Pons (tissue), 1 donor: ENCODE data around the gene SLC4A11.
"Not testable (repeated sequence)": the region's sequence is repeated elsewhere in the genome, so short reads cannot be mapped to it uniquely, and the experiment has no call there.

ENCODE experiments used
- DNase-seq: peaks from one replicate; pipeline ENCODE4 v3.0.0-alpha.2; 2016; ENCODE audit warnings: low spot score

SLC4A11 gene

GRCh38 chr20:3227936-3228749 lies 10.8 kb downstream of the SLC4A11 start:
- no peak for DNase-seq

DNA sequence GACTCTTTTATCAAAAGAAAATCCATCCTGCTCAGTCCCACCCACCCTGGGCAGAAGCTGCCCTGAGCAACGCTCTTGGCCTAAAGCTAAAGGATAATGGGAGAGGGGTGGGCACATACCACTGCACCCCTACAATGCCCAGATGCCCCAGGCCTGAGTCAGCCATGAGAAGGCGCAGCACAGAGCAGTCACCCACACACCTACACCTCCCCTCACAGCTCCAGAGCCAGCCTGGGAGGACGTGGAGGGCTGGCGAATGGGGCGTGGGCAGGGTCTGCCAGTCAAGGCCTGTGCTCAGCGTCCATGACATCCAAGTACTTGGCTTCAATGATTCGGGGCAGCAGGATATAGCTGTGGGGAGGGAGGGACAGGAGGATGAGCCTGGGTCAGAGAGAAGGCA lies 11.5 kb downstream of the SLC4A11 start:
- no peak for DNase-seq

DNA sequence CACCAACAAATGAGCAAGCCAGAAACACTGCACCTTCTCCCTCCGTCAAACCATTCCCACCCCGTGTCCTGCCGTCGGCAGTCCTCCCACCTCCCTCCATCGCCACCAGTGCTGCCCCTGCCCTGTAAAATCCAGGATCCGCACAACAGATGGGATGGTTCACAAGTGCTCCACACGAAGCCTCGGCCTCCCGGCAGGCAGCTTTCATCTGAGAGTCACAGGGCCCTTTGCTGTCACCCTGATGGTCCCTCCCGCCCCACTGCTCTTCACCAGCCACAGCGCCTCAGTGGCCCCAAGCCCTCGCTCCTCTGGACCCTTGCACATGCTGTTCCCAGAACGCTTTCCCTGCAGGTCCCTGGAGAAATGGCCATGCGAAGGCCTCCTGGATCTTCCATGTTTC lies 12.1 kb downstream of the SLC4A11 start:
- DNase-seq: no peak

DNA sequence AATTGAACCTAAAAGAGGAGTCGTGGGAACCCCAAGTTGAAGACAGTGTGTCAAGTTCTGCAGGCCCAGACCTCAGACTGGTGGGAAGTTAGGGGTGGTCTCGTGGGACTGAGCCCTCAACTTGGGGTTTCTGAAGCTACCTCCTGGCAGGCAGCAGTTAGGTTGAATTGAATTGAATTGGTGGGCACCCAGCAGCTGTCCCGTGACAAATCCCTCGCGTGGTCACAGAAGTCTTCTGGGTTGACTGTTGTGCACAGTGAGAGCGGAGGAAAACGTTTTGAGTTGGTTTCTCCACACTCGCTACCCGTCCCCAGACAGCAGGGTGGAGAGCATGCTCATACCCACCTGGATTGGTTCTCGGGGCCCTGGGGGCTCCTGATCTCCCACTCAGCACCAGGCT lies 12.9 kb downstream of the SLC4A11 start:
- no peak for DNase-seq

GRCh38 chr20:3224681-3225421 lies 14.1 kb downstream of the SLC4A11 start:
- DNase-seq: no peak

- DNase-seq: no peak
These were observed 14.9 kb downstream of the SLC4A11 start for GRCh38 chr20:3223994-3224680.

- DNase-seq: no peak
These were observed 15.4 kb downstream of the SLC4A11 start for GRCh38 chr20:3223651-3223993.

DNA sequence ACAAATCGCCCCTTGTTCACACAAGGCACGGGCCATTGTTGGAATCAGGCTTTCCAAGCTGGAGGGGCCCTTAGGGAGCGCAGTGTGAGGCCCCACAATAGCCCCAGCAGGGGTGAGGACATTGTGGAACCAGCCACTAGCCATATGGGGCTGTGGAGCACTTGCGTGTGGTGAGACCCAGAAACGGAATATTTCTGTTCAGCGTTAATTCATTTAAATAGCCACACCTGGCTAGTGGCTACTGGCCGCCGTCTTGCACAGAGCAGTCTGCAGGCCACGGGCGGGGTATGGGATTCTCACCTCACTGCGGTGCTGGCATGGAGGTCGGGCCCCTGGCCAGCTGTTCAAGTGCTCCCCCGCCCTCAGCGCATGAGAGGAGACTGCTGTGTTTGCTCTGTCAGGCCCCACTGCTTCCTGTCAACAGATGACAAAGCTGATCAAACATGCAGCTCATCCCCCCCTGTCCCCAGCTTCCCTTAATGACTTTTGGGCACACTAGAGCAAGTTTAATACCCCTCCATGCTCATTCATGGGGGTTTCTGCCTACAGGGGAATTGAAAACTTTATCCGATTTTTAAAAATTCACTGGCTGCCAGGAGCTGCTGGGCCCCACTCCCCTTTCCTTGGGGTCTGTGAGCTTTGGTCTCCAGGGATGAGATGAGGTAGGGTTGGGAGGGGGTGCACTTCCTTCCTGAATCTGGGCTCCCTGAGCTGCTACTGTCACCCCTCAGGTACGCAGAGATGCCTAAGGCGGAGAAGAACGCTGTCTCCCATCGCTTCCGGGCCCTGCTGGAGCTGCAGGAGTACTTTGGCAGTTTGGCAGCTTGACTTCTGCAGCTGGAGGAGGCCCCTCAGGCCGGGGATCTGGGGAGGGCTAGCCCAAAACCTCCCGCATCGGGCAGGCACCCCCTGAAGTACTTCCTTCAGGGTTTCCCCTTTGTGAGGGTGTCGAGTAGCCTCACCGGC lies 16.1 kb downstream of the SLC4A11 start:
- DNase-seq: peak; percentile 27

GRCh38 chr20:3221398-3222226 lies 17.4 kb downstream of the SLC4A11 start:
- DNase-seq: no peak

GRCh38 chr20:3218307-3218988 lies 20.5 kb downstream of the SLC4A11 start:
- DNase-seq: no peak

GRCh38 chr20:3215359-3215917 lies 23.6 kb downstream of the SLC4A11 start:
- DNase-seq: not testable (repeated sequence)

- no peak for DNase-seq
These were observed 25.8 kb downstream of the SLC4A11 start for GRCh38 chr20:3213226-3213625.

- no peak for DNase-seq
These were observed 28.6 kb downstream of the SLC4A11 start for GRCh38 chr20:3210346-3210745.

- DNase-seq: no peak
These were observed 29.1 kb downstream of the SLC4A11 start for GRCh38 chr20:3209946-3210317.

DNA sequence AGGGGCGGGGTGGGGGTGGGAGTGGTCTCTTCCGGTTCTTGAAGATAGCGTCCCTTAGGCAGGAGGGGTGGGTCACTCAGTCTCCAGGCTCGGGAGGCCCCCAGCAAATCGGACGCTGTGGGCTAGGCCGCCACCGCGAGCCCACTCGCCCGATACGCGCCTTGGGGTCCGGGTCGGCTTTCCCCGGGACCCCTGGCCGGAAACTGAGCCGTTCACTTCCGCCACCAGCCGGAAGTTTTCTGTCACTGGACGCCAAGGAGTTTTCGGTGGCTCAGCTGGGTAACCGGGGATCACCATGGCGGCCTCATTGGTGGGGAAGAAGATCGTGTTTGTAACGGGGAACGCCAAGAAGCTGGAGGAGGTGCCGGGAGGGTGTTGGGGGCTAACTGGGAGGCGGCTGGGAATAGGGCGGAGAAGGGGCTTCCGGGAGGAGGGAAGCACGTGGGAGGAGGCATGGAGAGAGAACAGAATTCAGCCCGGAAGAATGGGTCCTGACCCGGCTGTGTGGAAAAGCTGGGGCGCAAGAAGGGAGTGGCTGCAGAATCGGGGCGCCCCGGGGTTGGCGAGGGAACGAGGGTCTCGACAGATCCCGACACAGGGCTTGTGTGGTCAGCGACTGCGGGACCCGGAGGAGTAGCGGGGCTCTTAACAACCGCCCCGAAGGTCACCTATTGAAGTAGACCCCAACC lies 29.6 kb downstream of the SLC4A11 start, which contains the start of gene ITPA:
TSS of gene ITPA (plus strand) at position 242 of the 689 bp plus-strand sequence. CDS start at position 296, 54 bp downstream.
- DNase-seq: peak; percentile 28

DNA sequence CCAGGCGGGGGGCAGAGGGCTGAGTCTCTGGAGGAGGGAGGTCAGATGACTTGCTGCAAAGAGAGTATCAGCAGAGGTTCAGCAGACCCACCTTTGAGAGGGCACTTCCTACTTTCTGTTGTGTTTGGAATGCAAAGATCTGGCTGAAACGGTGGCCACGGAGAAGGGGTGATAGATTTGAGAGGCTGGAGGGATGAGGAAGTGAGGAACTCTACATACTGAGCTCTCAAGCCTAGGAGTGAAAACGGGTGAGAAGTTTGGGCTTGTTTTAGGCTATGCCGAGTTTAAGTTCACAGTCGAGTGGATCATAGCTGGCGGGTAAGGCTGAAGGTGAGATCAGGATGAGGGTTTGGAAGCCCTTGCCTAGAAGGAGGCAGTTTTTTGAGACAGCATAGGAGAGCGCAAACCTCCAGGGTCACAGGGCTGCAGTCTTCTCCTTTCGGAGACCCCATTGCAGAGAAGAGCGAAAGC lies 30.2 kb downstream of the SLC4A11 start:
- no peak for DNase-seq

GRCh38 chr20:3204124-3204794 lies 34.7 kb downstream of the SLC4A11 start, which contains the start of gene DDRGK1:
DDRGK1 (minus strand) TSS chr20:3204682; CDS start chr20:3204627, 55 bp downstream.
- peak; percentile 83 for DNase-seq
